Measurements from ENCODE around the gene GBP6.
"Not testable (repeated sequence)": the region's sequence is repeated elsewhere in the genome, so short reads cannot be mapped to it uniquely, and the experiment has no call there.

The GBP6 gene

DNA sequence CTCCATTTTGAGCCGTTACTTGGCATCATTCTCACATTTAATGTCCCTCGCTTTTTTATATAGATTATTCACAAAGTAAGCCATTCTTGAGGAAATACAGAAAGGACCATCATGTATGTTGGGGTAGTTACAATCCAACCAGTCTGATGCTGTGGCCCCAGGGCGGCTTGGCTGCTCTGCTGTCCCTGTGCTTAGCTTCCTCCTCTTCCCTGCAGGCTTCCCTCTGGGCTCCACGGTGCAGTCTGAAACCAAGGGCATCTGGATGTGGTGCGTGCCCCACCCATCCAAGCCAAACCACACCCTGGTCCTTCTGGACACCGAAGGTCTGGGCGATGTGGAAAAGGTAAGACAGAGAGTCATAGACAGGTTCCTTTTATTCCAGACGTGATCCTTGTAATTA is 5.5 kb downstream of the GBP6 start:
- no peak for DNase-seq

DNA sequence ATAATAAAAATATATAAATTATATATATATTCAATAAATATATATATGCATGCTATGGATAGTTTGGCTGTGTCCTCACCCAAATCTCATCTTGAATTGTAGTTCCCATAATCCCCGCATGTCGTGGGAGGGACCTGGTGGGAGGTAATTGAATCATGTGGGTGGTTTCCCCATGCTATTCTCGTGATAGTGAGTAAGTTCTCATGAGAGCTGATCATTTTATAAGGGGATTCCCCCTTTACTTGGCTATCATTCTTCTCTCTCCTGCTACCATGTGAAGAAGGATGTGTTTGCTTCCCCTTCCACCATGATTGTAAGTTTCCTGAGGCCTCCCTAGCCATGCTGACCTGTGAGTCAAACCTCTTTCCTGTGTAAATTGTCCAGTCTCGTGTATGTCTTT is 10.0 kb downstream of the GBP6 start:
- not testable (repeated sequence) for DNase-seq

DNA sequence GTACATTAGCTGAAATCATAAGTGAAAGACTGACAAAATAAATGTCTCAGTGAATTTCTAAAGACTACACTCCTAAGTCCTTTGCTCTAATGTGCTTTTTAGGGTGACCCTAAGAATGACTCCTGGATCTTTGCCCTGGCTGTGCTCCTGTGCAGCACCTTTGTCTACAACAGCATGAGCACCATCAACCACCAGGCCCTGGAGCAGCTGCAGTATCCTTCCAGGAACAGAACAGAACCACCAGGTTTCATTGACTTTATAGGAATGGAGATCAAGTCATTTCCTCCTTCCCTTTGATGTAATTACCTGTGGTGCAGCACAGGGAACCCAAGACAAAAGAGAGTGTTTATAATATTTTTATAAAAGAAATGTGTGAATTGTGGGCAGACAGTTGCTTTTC is 14.1 kb downstream of the GBP6 start:
- DNase-seq = no peak

- no peak for DNase-seq
These were observed 17.8 kb downstream of the GBP6 start for GRCh38 chr1:89381618-89382017.

DNA sequence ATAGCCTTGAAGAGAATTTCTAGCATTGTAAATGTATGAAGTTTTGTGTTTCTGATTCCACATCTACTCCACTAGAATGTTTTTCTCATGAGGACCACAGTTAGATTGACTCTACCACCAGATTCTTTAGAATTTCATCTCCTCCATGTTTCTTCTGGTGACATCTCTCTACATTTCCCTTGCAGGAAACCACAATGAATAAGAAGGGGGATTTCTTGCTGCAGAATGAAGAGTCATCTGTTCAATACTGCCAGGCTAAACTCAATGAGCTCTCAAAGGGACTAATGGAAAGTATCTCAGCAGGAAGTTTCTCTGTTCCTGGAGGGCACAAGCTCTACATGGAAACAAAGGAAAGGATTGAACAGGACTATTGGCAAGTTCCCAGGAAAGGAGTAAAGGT is 18.6 kb downstream of the GBP6 start:
- DNase-seq = no peak

- DNase-seq = no peak
These were observed 19.3 kb downstream of the GBP6 start for GRCh38 chr1:89383185-89383584.

GRCh38 chr1:89390707-89391106 is 26.8 kb downstream of the GBP6 start:
- no peak for DNase-seq

GRCh38 chr1:89391686-89392085 is 27.8 kb downstream of the GBP6 start:
- no peak for DNase-seq

DNA sequence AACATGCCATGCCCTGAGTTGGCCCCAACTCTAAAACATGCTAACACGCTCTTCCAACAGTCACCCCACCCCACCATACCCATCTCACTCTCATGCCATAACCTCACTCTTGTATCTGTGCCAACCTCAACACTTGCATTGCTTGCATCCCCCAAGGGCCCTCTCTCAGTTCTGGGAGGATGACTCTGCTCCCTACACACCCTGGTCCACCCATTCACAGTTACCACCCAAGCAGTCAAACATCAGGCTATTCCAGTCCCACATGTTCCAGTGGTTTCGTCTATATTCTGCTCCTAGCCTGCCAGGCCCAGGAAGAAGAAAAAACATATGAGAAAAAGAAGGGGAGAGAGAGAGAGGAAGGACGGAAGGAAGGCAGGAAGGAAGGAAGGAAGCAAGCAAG is 31.0 kb downstream of the GBP6 start:
- DNase-seq = no peak

DNA sequence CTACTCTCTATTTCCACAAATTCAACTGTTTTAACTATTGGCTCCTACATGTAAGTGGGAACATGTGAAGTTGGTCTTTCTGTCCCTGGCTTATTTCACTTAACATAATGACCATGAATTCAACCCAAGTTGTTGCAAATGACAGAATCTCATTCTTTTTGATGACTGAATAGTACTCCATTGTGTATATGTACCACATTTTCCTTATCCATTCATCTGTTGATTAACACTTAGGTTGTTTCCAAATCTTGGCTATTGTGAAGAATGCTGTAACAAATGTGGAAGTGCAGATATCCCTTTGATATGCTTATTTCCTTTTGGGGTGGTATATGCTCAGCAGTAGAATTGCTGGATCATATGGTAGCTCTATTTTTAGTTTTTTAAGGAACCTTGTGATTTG is 33.0 kb downstream of the GBP6 start:
- no peak for DNase-seq

DNA sequence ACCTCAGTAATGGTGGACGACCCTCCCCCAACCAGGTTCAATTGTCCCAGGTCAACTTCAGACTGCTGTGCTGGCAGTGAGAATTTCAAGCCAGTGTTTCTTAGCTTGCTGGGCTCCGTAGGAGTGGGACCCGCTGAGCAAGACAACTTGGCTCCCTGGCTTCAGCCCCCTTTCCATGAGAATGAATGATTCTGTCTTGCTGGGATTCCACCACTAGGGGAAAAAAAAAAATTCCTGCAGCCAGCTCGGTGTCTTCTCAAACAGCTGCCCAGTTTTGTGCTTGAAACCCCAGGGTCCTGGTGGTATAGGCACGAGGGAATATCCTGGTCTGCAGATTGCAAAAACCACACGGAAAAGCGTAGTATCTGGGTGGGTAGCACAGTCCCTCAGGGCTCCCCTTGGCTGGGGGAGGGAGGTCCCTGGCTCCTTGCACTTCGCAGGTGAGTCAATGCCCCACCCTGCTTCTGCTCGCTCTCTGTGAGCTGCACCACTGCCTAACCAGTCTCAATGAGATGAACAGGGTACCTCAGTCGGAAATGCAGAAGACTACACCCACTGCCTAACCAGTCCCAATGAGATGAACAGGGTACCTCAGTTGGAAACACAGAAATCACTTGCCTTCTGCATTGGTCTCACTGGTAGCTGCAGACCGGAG is 41.5 kb downstream of the GBP6 start:
- DNase-seq = no peak

DNA sequence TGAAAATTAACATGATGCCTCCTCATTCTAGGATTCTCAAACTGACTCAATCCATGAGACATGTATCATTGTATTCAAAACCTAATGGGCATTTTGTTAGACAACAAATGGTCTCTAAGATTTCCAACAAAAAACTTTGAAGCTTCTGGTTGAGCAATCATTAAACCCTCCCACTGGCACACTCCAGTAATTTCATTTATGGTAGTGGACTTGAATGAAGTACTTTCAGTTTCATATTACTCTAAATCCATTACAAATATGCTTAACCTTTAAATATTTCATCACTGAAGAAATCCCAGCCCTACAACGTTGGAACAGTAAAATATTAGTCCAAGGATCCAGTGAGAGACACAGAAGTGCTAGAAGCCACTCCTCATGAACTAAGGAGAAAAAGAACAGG is 43.5 kb downstream of the GBP6 start:
- no peak for DNase-seq

GRCh38 chr1:89407768-89408167 is 43.9 kb downstream of the GBP6 start:
- not testable (repeated sequence) for DNase-seq

DNA sequence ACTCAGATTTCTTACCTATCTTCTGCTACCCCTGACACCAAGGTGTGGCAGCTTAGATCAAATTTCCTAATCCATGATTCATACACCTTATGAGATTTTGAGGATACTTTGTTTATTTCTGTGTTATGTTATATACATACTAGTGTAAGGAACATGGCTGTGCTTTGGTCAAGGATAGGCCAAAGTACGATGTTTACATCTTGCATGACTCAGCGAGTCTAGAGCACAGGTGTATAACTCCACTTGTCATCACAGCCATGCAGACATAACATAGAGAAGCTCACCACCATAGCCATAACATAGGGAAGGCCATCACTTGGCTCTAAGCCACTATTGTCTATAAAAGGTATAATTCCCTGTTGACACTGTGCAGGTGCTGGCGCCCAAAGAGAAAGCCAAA is 61.2 kb downstream of the GBP6 start:
- DNase-seq = no peak

DNA sequence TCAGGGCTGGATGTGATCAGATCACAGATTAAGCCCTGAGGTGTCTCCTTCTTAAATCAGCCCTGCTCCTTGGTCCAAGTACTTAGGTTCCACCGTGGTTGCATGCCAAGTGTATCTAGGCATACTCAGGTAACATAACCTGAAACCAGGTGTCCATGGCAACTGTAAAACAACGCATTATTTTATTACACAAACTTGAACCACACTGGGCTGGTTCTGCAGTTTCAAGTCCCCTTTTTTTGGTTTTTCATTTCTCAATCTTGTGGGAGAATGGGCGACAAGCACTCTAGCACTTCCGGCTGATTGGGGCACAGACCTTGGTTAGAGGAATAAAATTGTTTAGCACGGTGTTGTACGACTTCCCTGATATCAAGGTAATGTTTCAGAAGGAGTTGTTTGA is 65.2 kb downstream of the GBP6 start:
- no peak for DNase-seq

GRCh38 chr1:89429681-89430080 is 65.8 kb downstream of the GBP6 start:
- not testable (repeated sequence) for DNase-seq

GRCh38 chr1:89433421-89433820 is 69.6 kb downstream of the GBP6 start:
- DNase-seq = no peak

- not testable (repeated sequence) for DNase-seq
These were observed 70.4 kb downstream of the GBP6 start for GRCh38 chr1:89434058-89434780.
